Measurements from ENCODE around the gene C2CD3. TPM values are rescaled to one million over a fixed set of nuclear protein-coding genes. Genes with fewer than 3 reads are reported as not detected.

The C2CD3 gene
- total RNA-seq, 1 experiment from 2014 or later, result 22.0 TPM

GRCh38 chr11:74013141-74013540 lies 157.7 kb downstream of the C2CD3 start:
- Histone ChIP-seq H3K79me2 (ENCODE audit: insufficient read depth, low read length) (no peaks in the 10 kb centered on the region), H3K27ac (ENCODE audit: insufficient read length, low read depth, low read length) (no peak overlapping the region), H4K8ac (replicated peaks; ENCODE audit: insufficient read length, low read depth, low read length) (no peak overlapping the region), H4K5ac (ENCODE audit: insufficient read length, low read depth, low read length) (no peak overlapping the region), H2AK5ac (ENCODE audit: insufficient read length, low read length) (no peak overlapping the region), H3K79me1 (ENCODE audit: insufficient read depth, low read depth, low read length, poor library complexity, severe bottlenecking) (no peaks in the 10 kb centered on the region), H2BK20ac (ENCODE audit: low read depth, low read length, poor library complexity, severe bottlenecking) (no peak overlapping the region), H3T11ph (ENCODE audit: low read length) (no peak overlapping the region), H3K23ac (ENCODE audit: insufficient read length, low read depth, low read length) (no peak overlapping the region), H3K4me1 (ENCODE audit: insufficient read depth, low read length) (no peaks in the 10 kb centered on the region), H3K9me3 (ENCODE audit: control insufficient read depth, low read depth, low read length) (no peaks in the 10 kb centered on the region), H3K56ac (ENCODE audit: insufficient read length, low read depth, low read length) (no peak overlapping the region), H2AFZ (ENCODE audit: low read length) (no peak overlapping the region), H3K9ac (ENCODE audit: extremely low read depth, insufficient read length, low read length) (no peak overlapping the region), H4K91ac (ENCODE audit: insufficient read length, low read depth, low read length) (no peak overlapping the region), H3K4me2 (ENCODE audit: insufficient read depth, insufficient read length, low read length) (no peak overlapping the region), H4K20me1 (ENCODE audit: control insufficient read depth, insufficient read depth, insufficient read length) (no peaks in the 10 kb centered on the region), H2BK12ac (ENCODE audit: insufficient read length, low read depth, low read length) (no peak overlapping the region), H3K14ac (ENCODE audit: insufficient read depth, low read length) (no peak overlapping the region), H2BK120ac (ENCODE audit: low read depth, low read length, poor library complexity, severe bottlenecking) (no peak overlapping the region), H3K4ac (ENCODE audit: low read depth, low read length) (no peak overlapping the region), H3K27me3 (ENCODE audit: insufficient read depth, low read length) (no peaks in the 10 kb centered on the region), H2BK5ac (ENCODE audit: insufficient read length, low read length) (no peak overlapping the region), H3K23me2 (ENCODE audit: insufficient read length, low read depth, low read length, poor library complexity, severe bottlenecking) (no peaks in the 10 kb centered on the region), H2BK15ac (ENCODE audit: low read depth, low read length) (no peak overlapping the region), H3K18ac (ENCODE audit: insufficient read length, low read depth, low read length) (no peak overlapping the region)
- Mint-ChIP-seq H3K27me3 (ENCODE audit: low read depth) (no peaks in the 10 kb centered on the region; the same call in 1 of the 2 replicates), H3K4me1 (peaks cover 11 to 23% of the 10 kb centered on the region in 2 experiments), H3K36me3 (ENCODE audit: insufficient read depth in 1 of 3, low read depth in 3 of 3) (peaks cover 0 to 21% (median 12%) of the 10 kb centered on the region in 3 experiments; a peak in 5 of 7 replicates), H3K9me3 (no peaks in the 10 kb centered on the region), H3K4me3 (no peak overlapping the region), H3K27ac (no peak overlapping the region)
- no peak for DNase-seq
- no peak for TF ChIP-seq CTCF (conservative IDR thresholded peaks at IDR 0.05)
- WGBS (ENCODE audit: extremely low coverage, insufficient read length, low lambda C conversion rate), result no CpG with 5 or more reads among the region's 8 CpGs

Data from H9 (cell line).